ENCODE results near the gene DYNC1H1.

The DYNC1H1 gene

DNA sequence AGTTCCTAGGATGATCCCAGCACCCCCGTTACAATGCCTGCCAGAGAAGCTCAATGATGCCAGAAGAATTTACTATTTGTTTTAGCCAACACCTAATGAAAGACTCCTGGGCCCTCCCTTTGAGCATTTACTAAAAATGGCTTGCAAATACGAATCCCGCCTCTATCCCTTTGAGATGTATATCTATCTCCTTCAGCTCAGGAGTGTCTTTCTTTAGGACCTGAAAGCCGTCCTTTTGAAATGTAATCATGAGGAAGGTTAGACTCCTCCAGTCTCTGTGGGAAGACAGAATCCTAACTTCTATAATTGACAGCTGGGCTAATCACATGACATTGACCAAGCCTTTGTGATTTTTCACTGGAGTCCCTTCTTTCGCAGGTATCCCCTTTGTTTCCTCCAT, 19.2 kb upstream of the DYNC1H1 start:
- DNase-seq = no peak

DNA sequence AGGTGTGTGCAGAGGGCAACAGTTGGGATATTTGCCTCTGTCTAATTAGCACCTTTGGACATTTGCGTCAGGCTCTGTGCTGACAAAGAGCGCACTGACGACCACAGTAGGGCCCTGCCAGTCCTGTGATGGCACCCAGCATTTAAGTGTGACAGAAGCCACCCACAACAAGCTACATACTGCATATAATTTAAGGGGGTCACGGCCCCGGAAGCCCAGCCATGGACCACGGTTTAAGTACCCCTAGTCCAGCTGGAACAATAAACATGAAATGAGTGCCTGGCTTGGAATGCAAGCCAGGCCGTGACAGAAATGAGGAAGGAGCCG, 16.8 kb upstream of the DYNC1H1 start:
- no peak for DNase-seq

DNA sequence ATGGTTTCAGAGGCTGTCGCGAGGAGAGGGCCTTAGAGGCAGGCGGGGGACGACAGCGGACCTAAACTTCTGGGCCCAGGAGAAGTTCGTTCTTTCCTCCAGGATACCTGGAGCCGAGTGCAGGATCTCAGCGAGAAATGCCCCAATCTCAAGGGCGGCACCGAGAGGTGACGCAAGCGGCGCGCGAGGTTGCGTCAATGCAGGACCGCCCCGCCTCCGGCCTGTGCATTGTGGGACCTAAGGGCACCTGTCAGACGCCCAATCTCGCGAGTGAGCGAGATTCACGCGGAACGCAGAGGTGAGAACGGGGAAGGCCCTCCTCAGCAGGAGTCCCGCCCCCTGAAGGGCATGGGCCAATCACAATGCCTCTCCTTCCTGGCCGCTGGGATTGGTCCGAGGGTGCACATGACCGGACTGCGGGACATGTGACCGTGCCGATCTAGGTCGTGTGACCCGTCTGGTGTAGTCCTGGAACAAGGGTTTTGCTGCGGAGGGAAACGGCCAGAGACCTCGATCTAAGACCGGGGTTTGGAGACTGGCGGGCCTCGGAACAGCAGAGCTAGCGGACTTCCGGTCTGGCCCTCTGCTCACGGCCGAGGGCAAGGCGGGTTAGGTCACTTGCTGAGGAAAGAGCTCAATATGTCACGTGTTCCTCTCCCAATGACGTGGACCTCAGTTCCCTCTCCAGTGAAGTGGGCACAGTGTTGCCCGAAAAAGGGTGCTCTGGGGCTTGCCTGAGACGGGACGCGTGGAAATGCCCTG, 16.3 kb upstream of the DYNC1H1 start:
- peak; percentile 100 for DNase-seq

DNA sequence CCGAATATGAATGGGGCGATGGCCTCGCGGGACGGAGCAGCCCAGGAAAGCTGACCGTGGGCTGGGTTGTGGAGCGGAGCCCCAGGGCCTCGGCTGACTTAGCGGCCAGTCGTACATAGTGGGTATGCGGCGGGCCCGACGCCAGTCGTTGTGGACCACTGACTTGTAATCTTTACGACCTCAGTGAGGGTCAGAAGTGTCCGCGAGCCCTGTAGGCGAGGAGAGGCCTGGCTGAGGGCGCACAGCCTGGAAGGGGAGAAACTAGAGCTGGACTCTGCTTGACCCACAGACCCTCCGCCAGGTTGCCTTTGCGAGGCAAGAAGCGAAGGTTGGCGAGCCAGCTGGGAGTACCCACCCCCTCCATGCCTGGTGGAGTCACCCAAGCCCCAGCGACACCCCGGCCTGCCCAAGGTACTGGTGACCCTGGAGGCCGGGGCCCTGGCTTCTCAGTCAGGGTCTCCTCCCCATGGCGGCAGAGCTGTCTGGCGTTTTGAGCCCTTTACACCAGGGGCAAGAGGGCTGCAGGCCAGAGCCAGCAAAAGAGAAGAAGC, 15.6 kb upstream of the DYNC1H1 start:
- no peak for DNase-seq

DNA sequence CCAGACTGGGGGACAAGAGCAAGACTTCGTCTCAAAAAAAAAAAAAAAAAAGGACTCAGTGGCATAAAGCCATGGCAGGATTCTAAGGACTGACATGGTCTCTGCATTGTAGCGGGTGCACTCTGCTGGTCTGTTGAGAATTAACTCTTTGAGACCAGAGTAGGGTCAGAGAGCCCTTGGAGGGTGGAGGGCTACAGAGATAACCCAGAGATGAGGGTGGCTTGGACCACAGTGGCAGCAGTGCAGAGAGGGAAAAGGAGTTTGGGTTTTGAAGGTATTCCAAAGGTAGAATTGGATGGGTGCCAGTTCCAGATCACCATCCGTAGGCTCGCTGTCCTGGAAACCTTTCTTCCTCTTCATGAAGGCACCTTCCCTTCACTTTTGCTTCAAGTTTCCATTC, 14.3 kb upstream of the DYNC1H1 start:
- DNase-seq = no peak

DNA sequence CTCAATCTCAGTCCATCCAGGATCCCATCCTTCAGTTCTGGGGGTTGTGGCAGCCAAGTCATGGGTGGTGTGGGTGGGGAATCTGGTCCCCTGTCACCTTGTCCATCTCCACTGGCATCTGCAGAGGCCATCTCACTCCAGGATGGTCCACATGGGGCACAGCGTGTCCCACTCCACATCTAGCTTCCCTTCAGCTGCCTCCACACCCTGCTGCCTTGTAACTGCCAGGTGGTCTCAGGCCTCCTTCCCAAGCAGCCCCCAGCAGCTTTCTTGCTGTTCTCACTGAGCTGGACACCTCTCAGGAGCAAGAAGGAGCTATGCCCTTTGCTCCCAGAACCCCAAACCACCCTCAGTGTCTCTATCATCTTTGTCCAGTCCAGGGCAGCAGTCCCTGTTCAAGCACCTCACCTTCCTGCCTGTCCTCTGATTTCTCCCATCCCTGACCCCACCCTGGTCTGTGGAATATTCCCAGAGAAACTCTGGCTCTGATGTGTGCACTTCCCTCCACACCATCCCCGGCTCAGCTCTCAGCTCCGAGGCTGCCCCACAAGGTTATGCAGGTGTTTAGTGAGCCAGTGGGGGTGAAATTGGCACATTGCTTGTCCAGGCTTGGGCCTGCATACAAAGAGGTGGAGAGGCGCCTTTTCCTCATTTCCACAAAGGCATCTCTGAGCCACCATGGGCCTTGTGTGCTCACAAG, 13.7 kb upstream of the DYNC1H1 start:
- no peak for DNase-seq

DNA sequence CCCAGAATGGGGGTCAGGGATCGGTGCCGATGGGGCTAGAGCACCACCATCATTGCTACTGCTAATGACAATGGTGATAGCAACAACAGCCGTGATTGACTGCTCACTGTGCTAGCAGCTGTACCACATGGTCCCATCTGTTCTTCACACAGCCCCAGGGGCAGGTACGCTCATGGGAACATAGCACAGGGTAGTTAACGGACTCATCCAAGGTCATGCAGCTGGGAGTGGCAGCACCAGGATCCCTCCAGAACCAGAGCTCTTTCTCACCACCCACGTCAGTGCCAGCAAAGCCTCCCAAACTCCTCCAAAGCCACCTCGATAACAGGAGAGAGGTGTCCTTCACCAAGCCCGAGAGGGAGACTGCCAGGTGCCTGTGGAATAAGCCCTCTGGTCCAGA, 11.2 kb upstream of the DYNC1H1 start:
- no peak for DNase-seq

DNA sequence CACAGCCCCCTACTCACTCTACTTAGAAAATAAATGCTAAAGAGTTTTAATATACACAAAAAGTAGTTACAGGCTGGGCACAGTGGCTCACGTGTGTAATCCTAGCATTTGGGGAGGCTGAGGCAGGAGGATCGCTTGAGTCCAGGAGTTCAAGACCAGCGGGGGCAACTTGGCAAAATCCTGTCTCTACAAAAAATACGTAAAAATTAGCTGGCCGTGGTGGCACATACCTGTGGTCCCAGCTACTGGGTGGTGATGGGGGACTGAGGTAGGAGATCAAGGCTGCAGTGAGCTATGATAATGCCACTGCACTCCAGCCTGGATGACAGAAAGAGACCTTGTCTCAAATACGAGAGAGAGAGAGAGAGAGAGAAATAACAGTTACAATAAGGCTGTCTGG, 9.9 kb upstream of the DYNC1H1 start:
- DNase-seq = no peak

DNA sequence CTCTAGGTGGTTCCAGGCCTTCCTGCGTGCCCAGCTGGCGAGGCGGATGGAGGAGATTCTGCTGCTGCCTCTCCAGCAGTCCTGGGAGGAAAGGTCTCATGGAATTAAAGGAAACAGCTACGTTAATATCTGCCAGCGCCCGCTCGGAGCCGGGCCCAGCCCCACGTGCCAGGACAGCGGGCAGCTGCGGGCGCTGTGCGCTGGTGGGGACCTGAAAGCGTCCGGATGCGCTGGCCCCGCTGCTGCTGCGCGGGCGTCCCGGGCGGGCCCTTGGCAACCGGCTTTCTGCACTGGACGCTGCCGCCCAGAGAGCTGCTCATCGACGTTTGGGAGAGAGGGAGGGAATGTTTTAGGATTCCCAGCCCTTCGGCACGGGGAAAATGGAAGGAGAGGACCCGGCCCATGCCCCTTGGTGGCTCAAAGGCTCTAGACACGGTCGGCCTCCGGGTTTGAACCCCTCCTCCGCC, 8.6 kb upstream of the DYNC1H1 start:
- DNase-seq = no peak

DNA sequence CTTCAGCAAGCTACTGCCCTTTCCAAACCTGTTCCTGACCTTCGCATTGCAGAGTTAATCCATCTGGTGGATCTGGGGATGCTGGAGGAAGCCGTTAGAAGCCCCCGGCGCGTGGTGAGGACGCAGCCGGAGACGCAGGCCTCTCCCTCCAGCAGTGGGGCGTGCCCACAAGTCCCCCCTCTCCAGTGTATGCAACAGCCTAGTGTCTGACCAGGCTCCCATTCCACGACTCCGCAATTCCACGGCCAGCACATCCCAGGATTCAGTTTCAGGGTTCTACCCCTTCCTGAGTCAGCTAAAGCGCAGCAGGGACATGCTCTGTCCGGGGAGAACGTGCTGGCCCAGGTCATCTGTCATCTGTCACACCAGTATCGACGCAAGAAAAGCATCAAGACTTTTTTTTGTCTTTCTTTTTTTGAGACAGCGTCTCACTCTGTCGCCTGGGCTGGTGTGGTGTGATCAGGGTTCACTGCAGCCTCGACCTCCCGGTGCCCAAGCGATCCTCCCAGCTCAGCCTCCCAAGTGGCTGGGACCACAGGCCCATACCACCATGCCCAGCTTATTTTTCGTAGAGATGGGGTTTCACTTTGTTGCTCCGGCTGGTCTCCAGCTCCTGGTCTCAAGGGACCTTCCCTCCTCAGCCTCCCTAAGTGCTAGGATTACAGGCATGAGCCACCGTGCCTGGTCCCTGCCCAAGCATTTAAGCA, 8.0 kb upstream of the DYNC1H1 start:
- DNase-seq = no peak

DNA sequence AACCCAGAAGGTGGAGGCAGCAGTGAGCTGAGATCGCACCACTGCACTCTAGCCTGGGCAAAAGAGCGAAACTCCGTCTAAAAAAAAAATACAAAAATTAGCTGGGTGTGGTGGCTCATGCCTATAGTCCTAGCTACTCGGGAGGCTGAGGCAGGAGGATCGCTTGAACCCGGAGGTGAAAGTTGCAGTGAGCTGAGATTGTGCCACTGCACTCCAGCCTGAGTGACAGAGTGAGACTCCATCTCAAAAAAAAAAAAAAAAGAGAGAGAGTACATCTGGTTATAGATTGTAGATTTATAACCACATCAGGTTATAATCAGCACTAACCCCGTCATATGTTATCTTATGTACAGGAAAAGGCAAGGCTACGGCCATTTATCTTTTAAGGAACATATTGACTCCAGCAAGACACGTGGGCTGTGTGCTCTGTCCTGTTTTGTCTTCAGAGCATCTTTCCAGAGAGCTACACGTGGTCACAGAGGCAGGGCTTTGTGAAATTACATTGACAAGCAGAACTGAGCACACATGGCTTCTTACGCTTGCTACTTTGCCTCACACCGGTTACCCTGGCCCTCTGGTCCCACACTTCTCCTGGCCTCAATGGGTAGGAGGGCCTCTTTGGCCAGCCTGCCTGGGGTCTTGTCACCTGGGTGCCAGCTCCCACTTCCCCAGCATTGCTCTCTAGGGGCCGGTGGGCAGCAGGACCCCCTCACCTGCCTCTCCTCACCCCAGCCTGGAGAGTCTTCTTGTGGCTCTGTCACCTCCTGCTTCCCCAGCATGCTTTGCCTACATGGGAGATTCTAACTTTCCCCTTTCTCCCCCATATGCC, 6.8 kb upstream of the DYNC1H1 start:
- no peak for DNase-seq

DNA sequence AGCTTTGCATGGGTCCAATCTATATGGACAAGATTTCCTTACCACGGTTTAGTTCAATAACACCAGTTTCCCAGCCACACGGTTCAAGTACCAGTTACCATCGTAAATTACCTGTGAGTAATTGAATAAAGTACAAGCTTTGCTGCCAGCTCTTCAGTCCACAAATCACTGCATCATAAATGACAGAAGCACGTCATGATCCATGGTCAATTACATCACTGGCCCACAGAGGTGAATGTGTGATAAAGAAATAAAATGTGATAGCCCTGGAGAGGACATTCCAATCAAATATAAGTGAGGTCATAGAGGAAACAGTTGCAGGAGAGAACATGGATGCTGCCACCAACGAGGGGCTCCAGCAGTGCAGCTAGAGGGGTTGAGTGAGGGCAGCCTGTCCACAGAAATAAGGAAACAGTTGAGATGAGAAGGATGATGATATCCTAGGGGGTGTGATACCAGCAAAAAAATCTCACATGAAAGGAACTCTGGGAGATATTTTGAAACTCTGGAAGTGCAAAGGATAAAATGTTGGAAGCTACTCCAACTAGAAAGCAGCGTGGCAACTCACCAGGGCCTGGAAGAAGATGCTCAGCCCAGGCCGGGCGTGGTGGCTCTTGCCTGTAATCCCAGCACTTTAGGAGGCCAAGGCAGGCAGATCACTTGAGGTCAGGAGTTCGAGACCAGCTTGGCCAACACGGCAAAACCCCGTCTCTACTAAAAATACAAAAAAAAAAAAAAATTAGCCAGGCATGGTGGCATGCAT, 5.8 kb upstream of the DYNC1H1 start:
- DNase-seq = no peak

DNA sequence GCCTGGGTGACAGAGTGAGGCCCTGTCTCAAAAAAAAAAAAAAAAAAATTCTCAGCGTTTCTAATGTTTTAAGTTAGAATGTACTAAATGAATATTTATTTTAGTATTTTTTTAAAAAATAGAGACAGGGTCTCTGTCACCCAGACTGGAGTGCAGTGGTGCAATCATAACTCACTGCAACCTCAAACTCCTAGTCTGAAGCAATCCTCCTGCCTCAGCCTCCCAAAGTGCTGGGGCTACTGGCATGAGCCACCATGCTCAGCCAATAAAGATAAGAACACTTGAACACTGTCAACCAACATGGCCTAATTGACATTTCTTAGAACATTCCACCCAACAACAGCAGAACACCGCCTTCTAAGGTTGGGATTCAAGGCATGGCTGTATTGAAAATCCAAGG, 5.1 kb upstream of the DYNC1H1 start:
- DNase-seq = no peak

DNA sequence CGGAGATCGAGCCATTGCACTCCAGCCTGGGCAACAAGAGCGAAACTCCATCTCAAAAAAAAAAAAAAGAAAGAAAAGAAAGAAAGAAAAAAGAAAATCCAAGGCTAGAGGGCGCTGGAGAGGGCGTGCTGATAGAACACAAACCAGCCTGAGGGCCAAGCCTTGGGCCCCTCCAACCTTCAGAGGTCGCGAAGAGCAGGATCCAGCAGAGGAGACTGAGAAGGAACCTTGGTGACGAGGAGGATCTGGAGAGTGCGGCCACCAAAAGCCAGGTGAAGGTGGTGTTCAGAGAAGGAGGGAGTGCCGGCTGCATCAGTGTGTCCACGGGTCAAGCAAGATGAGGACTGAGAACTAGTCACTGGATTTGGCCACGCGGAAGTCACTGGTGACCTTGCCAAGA, 4.1 kb upstream of the DYNC1H1 start:
- DNase-seq = no peak

DNA sequence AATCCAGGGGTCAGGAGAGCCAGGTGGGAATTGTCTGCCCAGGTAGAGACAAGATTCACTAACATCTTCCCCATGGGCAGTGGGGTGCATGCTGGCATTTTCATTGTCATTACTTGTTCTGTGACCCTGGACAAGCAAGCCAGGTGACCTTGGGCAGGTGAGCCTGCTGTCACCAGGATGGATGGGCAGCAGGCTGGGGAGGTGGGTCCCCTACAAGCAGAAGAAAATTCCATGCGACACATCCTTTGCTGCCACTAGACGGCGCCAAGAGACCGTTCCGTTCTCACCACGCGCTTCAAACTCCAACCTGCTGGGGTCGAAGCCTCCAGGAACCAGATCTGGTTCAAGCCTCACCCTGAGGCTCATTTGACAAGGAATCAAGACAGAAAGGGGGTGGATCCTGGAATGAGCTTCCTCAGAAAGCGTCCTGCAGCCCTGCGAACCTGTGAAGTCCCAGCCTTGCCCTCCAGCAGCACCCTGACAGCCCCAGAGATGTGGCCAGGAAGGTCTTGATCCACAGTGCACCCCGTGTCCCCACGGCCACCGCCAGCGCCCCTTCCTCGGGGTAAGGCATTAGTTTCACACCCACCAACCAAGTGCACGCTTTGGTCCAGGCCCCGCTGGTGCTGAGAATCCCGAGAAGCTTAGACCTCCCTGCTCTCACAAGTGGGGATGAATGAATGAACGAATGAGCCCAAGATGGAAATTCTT, 3.2 kb upstream of the DYNC1H1 start:
- DNase-seq = peak; percentile 77

DNA sequence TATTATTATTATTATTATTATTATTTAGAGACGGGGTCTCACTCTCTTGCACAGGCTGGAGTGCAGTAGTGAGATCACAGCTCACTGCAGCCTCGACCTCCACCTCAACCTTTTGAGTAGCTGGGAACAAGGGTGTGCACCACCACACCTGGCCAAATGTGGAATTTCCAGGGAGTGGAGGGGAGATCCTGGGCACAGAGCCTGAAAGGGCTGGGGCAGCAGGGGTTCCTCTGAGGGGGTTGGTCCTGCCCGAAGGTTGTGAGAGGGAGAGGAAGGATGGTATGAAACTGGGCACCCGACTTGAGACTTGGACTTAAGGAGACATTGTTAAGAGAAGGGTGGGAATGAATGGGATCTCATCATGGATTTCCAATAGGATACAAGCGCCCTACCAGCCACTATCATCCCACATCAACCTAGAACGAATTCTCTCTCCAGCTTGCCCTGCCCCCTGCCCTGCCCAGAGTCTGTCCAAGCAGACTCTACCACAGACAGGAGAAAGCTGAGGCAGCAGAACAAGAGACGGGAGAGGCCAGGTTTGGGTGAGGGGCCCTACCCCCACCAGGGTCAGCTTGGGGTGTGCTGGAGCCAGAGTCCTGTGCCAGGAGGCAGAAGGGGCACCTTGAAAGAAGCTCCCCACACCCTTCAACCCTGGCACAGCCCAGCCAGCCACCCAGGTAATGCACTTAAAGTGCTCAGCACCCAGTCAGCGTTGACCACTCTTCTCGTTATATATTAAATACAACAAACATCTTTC, 2.4 kb upstream of the DYNC1H1 start:
- DNase-seq = no peak

DNA sequence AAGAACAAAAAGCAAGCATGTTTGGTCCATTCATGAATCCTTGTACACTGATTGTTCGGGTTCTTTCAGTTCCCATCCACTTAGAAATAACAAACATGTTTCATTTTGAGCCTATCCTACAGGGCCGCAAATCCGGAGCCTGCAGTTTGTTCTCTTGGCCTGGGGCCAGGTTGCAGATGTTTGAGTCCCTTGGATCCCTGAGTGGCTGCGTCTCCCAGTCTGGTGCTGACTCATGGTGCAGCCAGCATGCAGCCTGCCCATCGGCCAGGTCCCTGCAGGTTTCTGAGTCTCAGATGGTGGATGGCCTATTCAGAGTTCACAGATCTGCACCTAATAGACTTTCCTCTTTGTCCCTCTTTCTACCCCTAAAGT, 1.9 kb upstream of the DYNC1H1 start:
- DNase-seq = peak; percentile 93

DNA sequence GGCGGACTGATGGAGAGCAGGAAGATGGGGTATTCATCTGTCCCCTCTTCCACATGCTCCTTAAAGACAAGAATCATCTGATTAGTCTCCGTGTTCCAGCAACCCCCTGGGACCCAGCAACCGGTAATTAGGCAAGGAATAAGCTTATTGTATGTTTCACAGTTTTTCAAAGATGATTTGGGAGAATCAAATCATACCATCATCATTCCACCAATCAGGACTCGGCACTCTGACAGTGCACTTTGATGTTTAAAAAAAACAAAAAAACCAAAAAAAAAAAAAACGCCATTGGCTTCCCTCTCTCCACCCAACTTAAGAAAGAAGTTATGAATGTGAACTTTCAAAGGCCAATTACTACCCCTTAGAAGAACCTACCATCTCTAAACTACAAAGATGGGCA, 1.3 kb upstream of the DYNC1H1 start:
- DNase-seq = no peak

DNA sequence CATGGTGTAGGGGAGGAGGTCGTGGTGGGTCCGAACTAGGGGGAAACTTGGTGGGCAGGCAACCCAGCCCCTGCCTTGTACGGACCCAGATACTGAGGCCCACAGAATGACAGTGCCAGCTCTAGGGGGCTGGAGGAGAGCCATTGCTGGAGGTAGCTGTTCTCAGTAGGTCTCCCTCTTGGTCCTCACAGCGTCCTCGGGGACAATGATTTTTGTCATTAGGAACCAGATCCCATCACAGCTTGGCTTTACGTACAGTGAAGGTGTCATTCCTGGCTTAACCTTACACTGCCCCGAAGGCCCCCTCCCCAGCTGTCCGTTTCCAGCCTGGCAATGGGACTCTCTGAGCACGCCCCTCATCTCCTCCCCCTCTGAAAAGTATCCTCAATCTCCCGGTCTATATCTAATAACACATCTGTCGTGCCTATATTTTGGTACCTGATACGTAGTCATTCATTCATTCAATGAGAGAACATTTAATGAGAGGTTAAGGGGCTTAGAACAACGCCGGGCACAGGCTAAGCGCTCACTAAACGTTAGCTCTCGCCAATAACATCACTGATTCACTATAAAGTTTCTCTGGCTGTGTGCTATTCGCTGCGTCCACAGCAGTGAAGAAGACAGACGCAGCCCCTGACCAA, 597 bp upstream of the DYNC1H1 start:
- DNase-seq = no peak

DNA sequence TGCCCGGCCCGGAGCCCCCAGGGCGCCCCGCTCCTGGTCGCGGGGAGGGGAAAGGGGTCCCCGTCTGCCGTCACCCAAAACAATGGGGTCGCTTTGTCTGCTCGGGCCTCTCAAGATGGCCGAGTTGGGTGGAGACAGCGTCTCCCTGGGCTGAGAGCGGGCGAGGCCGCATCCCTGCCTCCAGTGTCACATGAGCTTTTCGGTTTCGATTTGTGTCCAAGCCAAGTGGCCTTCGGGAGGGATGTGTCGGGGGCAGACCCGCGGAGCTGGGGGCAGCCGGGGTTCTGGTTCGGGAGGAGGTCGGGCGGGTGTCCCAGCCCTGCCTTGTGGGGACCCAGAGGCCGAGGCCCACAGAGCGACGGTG, 790 bp downstream of the DYNC1H1 start:
- DNase-seq = peak; percentile 69

All from fibroblast of skin of back (primary cell).